SH-SY5Y (cell line): ENCODE data around the gene CREB3.

Experiments used
- GATA2 ChIP-seq: IDR thresholded peaks from 2 replicates; pipeline ENCODE4 v1.6.1; 2011; ENCODE audit warnings: mild to moderate bottlenecking, low read depth, low read length
- GATA3 ChIP-seq: IDR thresholded peaks from 2 replicates; pipeline ENCODE4 v1.6.1; 2011; ENCODE audit warnings: low read depth, mild to moderate bottlenecking, low read length, moderate library complexity

- TF ChIP-seq GATA3 (no peak), GATA2 (no peak)
Measured at GRCh38 chr9:35719546-35719945, 12.9 kb upstream of the CREB3 start.
